Measurements from ENCODE around the gene BCL3.
"Not testable (repeated sequence)": the region's sequence is repeated elsewhere in the genome, so short reads cannot be mapped to it uniquely, and the experiment has no call there.

BCL3 gene

DNA sequence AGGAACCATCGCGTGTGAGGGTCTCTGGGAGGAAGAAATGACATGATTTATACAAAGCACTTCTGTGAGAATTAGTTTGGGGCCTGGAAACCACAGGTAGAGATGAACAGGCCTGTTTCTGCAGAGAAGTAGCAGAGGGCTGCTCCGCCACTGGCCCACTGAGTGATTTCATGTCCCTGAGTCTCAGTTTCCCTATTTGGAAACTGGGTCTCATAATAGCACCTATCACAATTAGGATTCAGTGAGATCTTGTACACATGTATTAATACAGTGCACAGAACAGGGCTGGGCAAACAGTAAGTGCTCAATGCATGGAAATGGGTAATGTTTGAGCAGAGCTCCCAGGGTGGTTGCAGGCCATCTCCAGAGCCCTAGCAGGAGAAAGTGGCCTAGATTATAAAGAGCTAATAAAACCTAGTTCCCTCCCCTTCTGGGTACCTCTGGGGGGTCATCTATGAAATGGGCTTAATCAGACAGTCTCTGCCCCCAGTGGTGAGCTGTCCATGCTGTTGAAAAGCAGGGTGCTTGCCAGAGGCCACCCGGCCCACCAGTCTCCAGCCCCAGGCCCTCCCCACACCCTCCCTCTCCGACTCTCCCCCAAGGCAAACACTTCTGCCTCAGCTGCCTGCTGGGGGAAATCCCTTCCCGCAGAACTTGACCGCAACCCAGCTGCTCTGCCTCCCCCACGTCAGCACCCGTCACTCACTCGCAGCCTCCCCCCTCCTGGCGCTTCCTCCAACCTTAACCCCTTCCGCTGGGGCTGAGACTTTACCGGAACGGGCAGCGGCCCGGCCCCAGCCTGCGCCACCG, 4.5 kb downstream of the BCL3 start:
- in situ Hi-C loops (cut with HindIII; ENCODE audit: low pct_ligation_motif_present, low pct_unique_long_range_greater_than_20kb, low sequenced_read_pairs), result no loop called here
- DNase-seq, result peak; percentile 92

DNA sequence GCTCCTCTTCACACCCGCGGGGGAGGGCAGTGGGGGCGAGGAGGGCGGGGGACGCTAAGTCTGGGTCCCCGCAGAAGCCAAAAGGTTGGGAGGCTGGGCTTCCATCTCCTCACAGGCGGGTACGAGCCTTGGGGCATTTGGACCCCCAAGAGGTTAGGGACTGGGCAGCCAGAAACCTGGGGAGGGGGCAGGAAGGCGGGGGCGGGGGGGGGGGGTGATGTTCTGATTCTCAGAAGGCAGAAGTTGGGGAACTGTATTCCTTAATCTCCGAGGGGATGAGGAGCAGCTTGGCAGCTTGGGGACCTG, 5.1 kb downstream of the BCL3 start:
- no peak for DNase-seq
- in situ Hi-C loops (cut with HindIII; ENCODE audit: low pct_ligation_motif_present, low pct_unique_long_range_greater_than_20kb, low sequenced_read_pairs), result no loop called here

GRCh38 chr19:44753932-44754749, 5.6 kb downstream of the BCL3 start:
- in situ Hi-C loops (cut with HindIII; ENCODE audit: low pct_ligation_motif_present, low pct_unique_long_range_greater_than_20kb, low sequenced_read_pairs), result no loop called here
- DNase-seq, result peak; percentile 83

- in situ Hi-C loops (cut with HindIII; ENCODE audit: low pct_ligation_motif_present, low pct_unique_long_range_greater_than_20kb, low sequenced_read_pairs), result no loop called here
- DNase-seq, result no peak
These were observed 6.2 kb downstream of the BCL3 start for GRCh38 chr19:44754750-44755080.

DNA sequence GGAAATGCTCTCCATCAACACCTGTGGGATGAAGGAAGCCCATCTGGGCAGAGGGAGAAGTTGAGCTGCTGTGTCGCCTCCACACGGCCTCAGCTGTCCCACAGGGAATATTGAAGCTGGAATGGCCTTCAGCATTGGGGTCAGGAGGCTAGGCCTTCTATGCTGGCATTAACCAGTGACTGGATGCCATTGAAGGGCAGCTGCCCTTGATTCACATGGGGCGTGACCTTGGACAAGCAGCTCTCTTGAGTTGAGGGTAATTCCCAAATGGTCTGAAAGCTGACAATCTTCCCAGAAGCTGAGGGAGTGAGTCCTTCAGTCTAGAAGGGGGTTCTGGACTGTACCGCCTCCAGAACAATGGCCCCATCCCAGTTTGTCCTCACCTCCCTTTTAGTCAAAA, 6.7 kb downstream of the BCL3 start:
- in situ Hi-C loops (cut with HindIII; ENCODE audit: low pct_ligation_motif_present, low pct_unique_long_range_greater_than_20kb, low sequenced_read_pairs), result no loop called here
- DNase-seq, result no peak

GRCh38 chr19:44756089-44756562, 7.6 kb downstream of the BCL3 start:
- in situ Hi-C loops (cut with HindIII; ENCODE audit: low pct_ligation_motif_present, low pct_unique_long_range_greater_than_20kb, low sequenced_read_pairs), result no loop called here
- no peak for DNase-seq

DNA sequence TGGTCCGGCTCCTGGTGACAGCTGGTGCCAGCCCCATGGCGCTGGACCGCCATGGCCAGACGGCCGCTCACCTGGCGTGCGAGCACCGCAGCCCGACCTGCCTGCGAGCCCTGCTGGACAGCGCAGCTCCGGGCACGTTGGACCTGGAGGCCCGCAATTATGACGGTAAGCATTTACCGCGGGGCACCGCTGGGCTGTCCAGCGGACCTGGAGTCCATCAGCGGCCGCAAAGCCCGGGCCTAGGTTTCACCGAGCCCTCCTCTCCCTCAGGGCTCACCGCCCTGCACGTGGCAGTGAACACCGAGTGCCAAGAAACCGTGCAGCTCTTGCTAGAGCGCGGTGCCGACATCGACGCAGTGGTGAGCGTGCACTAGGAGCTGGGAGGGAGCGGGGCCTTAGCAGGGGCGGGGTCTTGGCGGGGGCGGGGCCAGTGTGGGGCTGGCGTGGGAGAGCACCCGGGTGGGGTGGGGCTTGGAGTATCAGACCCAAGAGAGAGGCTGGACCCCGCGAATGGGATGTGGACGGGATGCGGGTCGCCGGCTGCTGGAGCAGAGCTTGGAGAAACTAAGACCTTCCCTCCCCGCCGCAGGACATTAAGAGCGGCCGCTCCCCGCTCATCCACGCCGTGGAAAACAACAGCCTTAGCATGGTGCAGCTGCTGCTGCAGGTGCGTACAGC, 8.7 kb downstream of the BCL3 start:
- no peak for DNase-seq
- in situ Hi-C loops (cut with HindIII; ENCODE audit: low pct_ligation_motif_present, low pct_unique_long_range_greater_than_20kb, low sequenced_read_pairs), result no loop called here

DNA sequence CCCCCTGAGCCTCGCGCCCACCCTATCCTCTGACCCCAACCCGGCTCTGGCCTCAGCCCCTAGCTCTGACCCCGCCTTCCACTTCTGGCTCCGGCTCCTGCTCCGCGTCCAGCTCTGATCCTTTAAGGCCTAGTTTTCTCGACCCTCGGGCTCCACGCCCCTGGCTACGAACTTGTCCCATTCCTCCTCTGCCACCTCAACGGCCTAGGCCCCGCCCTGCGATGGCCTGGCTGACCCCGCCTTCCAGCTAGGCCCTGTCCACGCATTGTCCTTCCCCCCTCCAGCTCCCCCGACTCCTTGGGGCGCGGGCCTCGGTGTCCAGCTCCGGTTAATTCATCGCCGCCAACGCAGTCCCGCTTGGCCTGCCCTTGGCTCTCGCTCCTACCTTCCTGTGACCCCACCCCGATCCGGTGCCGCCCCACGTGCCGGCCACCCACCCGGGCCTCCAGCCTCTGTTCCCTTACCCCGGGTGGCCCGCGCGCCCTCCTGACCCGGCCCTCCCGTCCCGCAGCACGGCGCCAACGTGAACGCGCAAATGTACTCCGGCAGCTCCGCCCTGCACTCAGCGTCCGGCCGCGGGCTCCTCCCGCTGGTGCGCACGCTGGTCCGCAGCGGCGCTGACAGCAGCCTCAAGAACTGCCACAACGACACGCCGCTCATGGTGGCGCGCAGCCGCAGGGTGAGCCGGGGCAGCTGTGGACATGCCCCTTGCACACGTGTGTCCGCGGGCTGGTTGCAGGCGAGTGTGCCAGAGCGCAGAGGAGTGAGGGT, 9.4 kb downstream of the BCL3 start:
- DNase-seq, result no peak
- in situ Hi-C loops (cut with HindIII; ENCODE audit: low pct_ligation_motif_present, low pct_unique_long_range_greater_than_20kb, low sequenced_read_pairs), result no loop called here

GRCh38 chr19:44758596-44758995, 10.1 kb downstream of the BCL3 start:
- no peak for DNase-seq
- in situ Hi-C loops (cut with HindIII; ENCODE audit: low pct_ligation_motif_present, low pct_unique_long_range_greater_than_20kb, low sequenced_read_pairs), result no loop called here

- in situ Hi-C loops (cut with HindIII; ENCODE audit: low pct_ligation_motif_present, low pct_unique_long_range_greater_than_20kb, low sequenced_read_pairs), result no loop called here
These were observed 10.7 kb downstream of the BCL3 start for GRCh38 chr19:44759083-44759804.

DNA sequence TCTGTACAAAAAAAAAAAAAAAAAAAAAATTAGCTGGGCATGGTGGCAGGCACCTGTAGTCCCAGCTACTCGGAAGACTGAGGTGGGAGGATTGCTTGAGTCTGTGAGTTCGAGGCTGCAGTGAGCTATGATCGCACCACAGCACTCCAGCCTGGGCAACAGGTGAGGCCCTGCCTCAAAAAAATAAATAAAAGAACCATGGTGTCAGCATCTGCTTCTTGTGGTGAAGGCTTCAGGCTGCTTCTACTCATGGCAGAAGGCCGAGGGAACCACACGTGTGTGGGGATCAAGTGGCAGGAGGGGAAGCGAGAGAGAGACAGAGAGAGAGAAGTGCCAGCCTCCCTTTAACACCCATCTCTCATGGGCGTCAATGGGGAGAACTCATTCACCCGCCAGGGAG, 13.5 kb downstream of the BCL3 start:
- in situ Hi-C loops (cut with HindIII; ENCODE audit: low pct_ligation_motif_present, low pct_unique_long_range_greater_than_20kb, low sequenced_read_pairs), result no loop called here
- no peak for DNase-seq

More at GRCh38 chr19:44759083-44759804, 10.7 kb downstream of the BCL3 start:
- DNase-seq, result no peak

DNA sequence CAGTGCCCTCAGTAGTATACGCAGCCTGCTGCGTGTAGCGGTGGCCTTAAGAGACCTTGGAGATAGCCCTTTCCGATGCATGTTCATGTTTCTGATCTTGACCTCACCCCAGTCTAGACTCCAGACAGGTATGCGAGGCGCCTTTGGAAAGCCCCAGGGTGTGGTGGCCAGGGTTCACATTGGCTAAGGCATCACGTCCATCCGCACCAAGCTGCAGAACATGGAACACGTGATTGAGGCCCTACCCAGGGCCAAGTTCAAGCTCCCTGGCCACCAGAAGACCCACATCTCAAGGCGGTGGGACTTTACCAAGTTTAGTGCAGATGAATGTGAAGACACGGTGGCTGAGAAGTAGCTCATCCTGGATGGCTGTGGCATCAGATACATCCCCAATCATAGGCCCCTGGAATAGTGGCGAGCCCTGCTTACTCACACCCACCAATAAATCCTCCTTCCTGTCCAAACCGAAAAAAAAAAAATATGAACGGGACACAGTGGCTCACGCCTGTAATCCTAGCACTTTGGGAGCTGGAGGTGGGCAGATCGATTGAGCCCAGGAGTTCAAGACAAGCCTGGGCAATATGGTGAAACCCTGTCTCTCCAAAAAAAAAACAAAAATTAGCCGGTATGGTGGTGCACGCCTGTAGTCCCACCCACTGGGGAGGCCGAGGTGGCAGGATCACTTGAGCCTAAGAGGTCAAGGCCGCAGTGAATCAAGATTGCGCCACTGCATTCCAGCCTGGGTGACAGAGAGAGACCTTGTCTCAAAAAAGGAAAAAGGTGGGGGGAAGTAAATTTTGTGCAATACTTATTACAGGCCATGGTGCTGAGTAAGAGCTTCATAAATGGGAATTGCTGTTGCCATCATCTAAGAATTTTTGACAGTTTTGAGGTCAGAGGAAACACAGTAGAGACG, 16.8 kb downstream of the BCL3 start:
- in situ Hi-C loops (cut with HindIII; ENCODE audit: low pct_ligation_motif_present, low pct_unique_long_range_greater_than_20kb, low sequenced_read_pairs), result no loop called here
- DNase-seq, result no peak

DNA sequence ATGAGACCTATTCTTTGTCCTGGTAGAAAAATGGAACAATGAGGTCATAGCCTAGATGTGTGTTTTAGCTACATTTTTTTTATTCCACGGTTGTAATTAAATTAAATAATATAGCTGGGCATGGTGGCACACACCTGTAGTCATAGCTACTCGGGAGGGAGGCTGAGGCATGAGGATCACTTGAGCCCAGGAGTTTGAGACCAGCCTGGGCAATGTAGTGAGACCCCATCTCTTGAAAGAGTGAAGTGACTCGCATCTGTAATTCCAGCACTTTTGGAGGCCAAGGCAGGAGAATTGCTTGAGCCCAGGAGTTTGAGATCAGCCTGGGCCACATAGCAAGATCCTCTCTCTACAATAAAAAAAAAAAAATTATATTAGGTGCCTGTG, 17.4 kb downstream of the BCL3 start:
- in situ Hi-C loops (cut with HindIII; ENCODE audit: low pct_ligation_motif_present, low pct_unique_long_range_greater_than_20kb, low sequenced_read_pairs), result no loop called here

GRCh38 chr19:44767295-44768180, 19.0 kb downstream of the BCL3 start:
- in situ Hi-C loops (cut with HindIII; ENCODE audit: low pct_ligation_motif_present, low pct_unique_long_range_greater_than_20kb, low sequenced_read_pairs), result no loop called here
- no peak for DNase-seq

More for the DNA sequence above, 17.4 kb downstream of the BCL3 start:
- DNase-seq, result no peak

- DNase-seq, result peak; percentile 90
- in situ Hi-C loops (cut with HindIII; ENCODE audit: low pct_ligation_motif_present, low pct_unique_long_range_greater_than_20kb, low sequenced_read_pairs), result no loop called here
These were observed 22.2 kb downstream of the BCL3 start for GRCh38 chr19:44770550-44771257.

- in situ Hi-C loops (cut with HindIII; ENCODE audit: low pct_ligation_motif_present, low pct_unique_long_range_greater_than_20kb, low sequenced_read_pairs); DNase-seq: not testable (repeated sequence)
These were observed 23.6 kb downstream of the BCL3 start for GRCh38 chr19:44772144-44772543.
